HEK293T (cell line): ENCODE measurements around the gene E2F3.

Experiments used
- ARNT ChIP-seq: fragments of 450-650 bp; IDR thresholded peaks from 2 replicates; pipeline ENCODE4 v1.6.1; 2017; ENCODE audit warnings: mild to moderate bottlenecking
- BHLHE40 ChIP-seq: fragments of 450-650 bp; IDR thresholded peaks from 2 replicates; pipeline ENCODE4 v1.6.1; 2016; ENCODE audit warnings: mild to moderate bottlenecking, moderate library complexity, borderline replicate concordance
- ELF4 ChIP-seq: fragments of 450-650 bp; IDR thresholded peaks from 2 replicates; pipeline ENCODE4 v1.6.1; 2017; ENCODE audit warnings: antibody characterized with exemption
- FOXA1 ChIP-seq: fragments of 450-650 bp; IDR thresholded peaks from 2 replicates; pipeline ENCODE4 v1.6.1; 2016; ENCODE audit warnings: mild to moderate bottlenecking
- FOXK2 ChIP-seq: fragments of 450-650 bp; IDR thresholded peaks from 2 replicates; pipeline ENCODE4 v1.6.1; 2016; ENCODE audit warnings: mild to moderate bottlenecking
- FOXM1 ChIP-seq: fragments of 450-650 bp; IDR thresholded peaks from 2 replicates; pipeline ENCODE4 v1.6.1; 2017; ENCODE audit warnings: mild to moderate bottlenecking, borderline replicate concordance
- HDGF ChIP-seq: fragments of 450-650 bp; IDR thresholded peaks from 2 replicates; pipeline ENCODE4 v1.6.1; 2017; ENCODE audit warnings: antibody characterized with exemption, borderline replicate concordance
- LEF1 ChIP-seq: fragments of 450-650 bp; IDR thresholded peaks from 2 replicates; pipeline ENCODE4 v1.6.1; 2017; ENCODE audit warnings: mild to moderate bottlenecking, borderline replicate concordance
- NFRKB ChIP-seq: fragments of 450-650 bp; IDR thresholded peaks from 2 replicates; pipeline ENCODE4 v1.6.1; 2016; ENCODE audit warnings: mild to moderate bottlenecking, moderate library complexity
- PKNOX1 ChIP-seq: fragments of 450-650 bp; IDR thresholded peaks from 2 replicates; pipeline ENCODE4 v1.6.1; 2016
- SP1 ChIP-seq: fragments of 450-650 bp; IDR thresholded peaks from 2 replicates; pipeline ENCODE4 v1.6.1; 2017
- SUZ12 ChIP-seq: fragments of 450-650 bp; IDR thresholded peaks from 2 replicates; pipeline ENCODE4 v1.6.1; 2016; ENCODE audit warnings: mild to moderate bottlenecking
- TARDBP ChIP-seq: fragments of 450-650 bp; IDR thresholded peaks from 2 replicates; pipeline ENCODE4 v1.6.1; 2016
- ZNF384 ChIP-seq: fragments of 450-650 bp; IDR thresholded peaks from 2 replicates; pipeline ENCODE4 v1.6.1; 2016

GRCh38 chr6:20473518-20473917, 71.8 kb downstream of the E2F3 start:
- TF ChIP-seq SUZ12: no peak
- no peak for TF ChIP-seq PKNOX1
- TF ChIP-seq LEF1: no peak
- no peak for TF ChIP-seq ARNT
- TF ChIP-seq SP1: no peak
- no peak for TF ChIP-seq BHLHE40
- no peak for TF ChIP-seq ZNF384
- no peak for TF ChIP-seq FOXK2
- no peak for TF ChIP-seq TARDBP
- TF ChIP-seq FOXA1: no peak
- TF ChIP-seq NFRKB: no peak
- no peak for TF ChIP-seq ELF4
- TF ChIP-seq HDGF: no peak
- no peak for TF ChIP-seq FOXM1
